ENCODE data around the gene CAMK4. TPM values are rescaled to one million over a fixed set of nuclear protein-coding genes. Genes with fewer than 3 reads are reported as not detected.
A peak's percentile ranks its signal among the peaks of the same experiment; 100 is the strongest.

The CAMK4 gene
- total RNA-seq, 1 donor from 2014 or later = 71.8 TPM

GRCh38 chr5:111308951-111309350, 84.8 kb downstream of the CAMK4 start:
- H3K4me1 Mint-ChIP-seq (ENCODE audit: low read depth) = peaks cover 31% of the 10 kb centered on the region
- no peaks in the 10 kb centered on the region for H3K27me3 Mint-ChIP-seq (ENCODE audit: low read depth)
- DNase-seq (ENCODE audit: low spot score) = no peak
- no peaks in the 10 kb centered on the region for H3K9me3 Mint-ChIP-seq
- H3K36me3 Mint-ChIP-seq (ENCODE audit: low read depth) = peaks cover 15% of the 10 kb centered on the region
- no peak overlapping the region for H3K4me3 Mint-ChIP-seq (ENCODE audit: low read depth)
- H3K27ac Mint-ChIP-seq = no peak overlapping the region
- intact Hi-C loops (cut with micrococcal nuclease) = no loop called here

- Mint-ChIP-seq H3K4me1 (ENCODE audit: low read depth) (peaks cover 33% of the 10 kb centered on the region), H3K4me3 (ENCODE audit: low read depth) (no peak overlapping the region), H3K27ac (no peak overlapping the region), H3K27me3 (ENCODE audit: low read depth) (no peaks in the 10 kb centered on the region), H3K9me3 (no peaks in the 10 kb centered on the region), H3K36me3 (ENCODE audit: low read depth) (peaks cover 15% of the 10 kb centered on the region)
- intact Hi-C loops (cut with micrococcal nuclease) = no loop called here
- DNase-seq (ENCODE audit: low spot score) = no peak
These were observed 85.2 kb downstream of the CAMK4 start for GRCh38 chr5:111309384-111309783.

- intact Hi-C loops (cut with micrococcal nuclease) = loop anchor here (10.0 kb wide), 1 partner anchor 174 kb away; no protein-coding TSS in a partner anchor
- no peaks in the 10 kb centered on the region for H3K27me3 Mint-ChIP-seq (ENCODE audit: low read depth)
These were observed 86.8 kb downstream of the CAMK4 start for GRCh38 chr5:111310711-111311620.

GRCh38 chr5:111311666-111312065, 87.5 kb downstream of the CAMK4 start:
- Mint-ChIP-seq H3K27me3 (ENCODE audit: low read depth) (no peaks in the 10 kb centered on the region), H3K36me3 (ENCODE audit: low read depth) (peaks cover 18% of the 10 kb centered on the region), H3K4me1 (ENCODE audit: low read depth) (peaks cover 49% of the 10 kb centered on the region), H3K9me3 (no peaks in the 10 kb centered on the region), H3K27ac (peak overlapping the region; percentile 19), H3K4me3 (ENCODE audit: low read depth) (no peak overlapping the region)
- intact Hi-C loops (cut with micrococcal nuclease) = loop anchor here (10.0 kb wide), 1 partner anchor 173 kb away; no protein-coding TSS in a partner anchor
- no peak for DNase-seq (ENCODE audit: low spot score)

More at GRCh38 chr5:111310711-111311620, 86.8 kb downstream of the CAMK4 start:
- H3K36me3 Mint-ChIP-seq (ENCODE audit: low read depth) = peaks cover 18% of the 10 kb centered on the region
- H3K27ac Mint-ChIP-seq = no peak overlapping the region
- DNase-seq (ENCODE audit: low spot score) = no peak
- H3K9me3 Mint-ChIP-seq = no peaks in the 10 kb centered on the region
- H3K4me1 Mint-ChIP-seq (ENCODE audit: low read depth) = peaks cover 44% of the 10 kb centered on the region
- H3K4me3 Mint-ChIP-seq (ENCODE audit: low read depth) = no peak overlapping the region

- peaks cover 18% of the 10 kb centered on the region for H3K36me3 Mint-ChIP-seq (ENCODE audit: low read depth)
- no peaks in the 10 kb centered on the region for H3K9me3 Mint-ChIP-seq
- no peaks in the 10 kb centered on the region for H3K27me3 Mint-ChIP-seq (ENCODE audit: low read depth)
- peak overlapping the region; percentile 80 for H3K27ac Mint-ChIP-seq
- intact Hi-C loops (cut with micrococcal nuclease) = loop anchor here (1.0 to 10.0 kb wide), 2 partner anchors 24 to 172 kb away; no protein-coding TSS in a partner anchor
- DNase-seq (ENCODE audit: low spot score) = no peak
- peaks cover 52% of the 10 kb centered on the region for H3K4me1 Mint-ChIP-seq (ENCODE audit: low read depth)
- H3K4me3 Mint-ChIP-seq (ENCODE audit: low read depth) = no peak overlapping the region
These were observed 89.0 kb downstream of the CAMK4 start for GRCh38 chr5:111313017-111313724.

GRCh38 chr5:111320953-111321352, 96.8 kb downstream of the CAMK4 start:
- no peak overlapping the region for H3K4me3 Mint-ChIP-seq (ENCODE audit: low read depth)
- intact Hi-C loops (cut with micrococcal nuclease) = no loop called here
- no peaks in the 10 kb centered on the region for H3K27me3 Mint-ChIP-seq (ENCODE audit: low read depth)
- DNase-seq (ENCODE audit: low spot score) = no peak
- H3K9me3 Mint-ChIP-seq = peaks cover 32% of the 10 kb centered on the region
- peaks cover 45% of the 10 kb centered on the region for H3K4me1 Mint-ChIP-seq (ENCODE audit: low read depth)
- H3K36me3 Mint-ChIP-seq (ENCODE audit: low read depth) = peaks cover 43% of the 10 kb centered on the region
- peak overlapping the region; percentile 10 for H3K27ac Mint-ChIP-seq

GRCh38 chr5:111321376-111321775, 97.2 kb downstream of the CAMK4 start:
- peaks cover 41% of the 10 kb centered on the region for H3K4me1 Mint-ChIP-seq (ENCODE audit: low read depth)
- peaks cover 44% of the 10 kb centered on the region for H3K36me3 Mint-ChIP-seq (ENCODE audit: low read depth)
- H3K27ac Mint-ChIP-seq = no peak overlapping the region
- no peak overlapping the region for H3K4me3 Mint-ChIP-seq (ENCODE audit: low read depth)
- H3K27me3 Mint-ChIP-seq (ENCODE audit: low read depth) = no peaks in the 10 kb centered on the region
- intact Hi-C loops (cut with micrococcal nuclease) = no loop called here
- H3K9me3 Mint-ChIP-seq = peaks cover 34% of the 10 kb centered on the region
- no peak for DNase-seq (ENCODE audit: low spot score)

- peaks cover 20% of the 10 kb centered on the region for H3K4me1 Mint-ChIP-seq (ENCODE audit: low read depth)
- peaks cover 60% of the 10 kb centered on the region for H3K9me3 Mint-ChIP-seq
- no peak overlapping the region for H3K4me3 Mint-ChIP-seq (ENCODE audit: low read depth)
- DNase-seq (ENCODE audit: low spot score) = no peak
- H3K27ac Mint-ChIP-seq = no peak overlapping the region
- intact Hi-C loops (cut with micrococcal nuclease) = no loop called here
- H3K36me3 Mint-ChIP-seq (ENCODE audit: low read depth) = peaks cover 61% of the 10 kb centered on the region
- H3K27me3 Mint-ChIP-seq (ENCODE audit: low read depth) = no peaks in the 10 kb centered on the region
These were observed 102.4 kb downstream of the CAMK4 start for GRCh38 chr5:111326551-111326950.

- Mint-ChIP-seq H3K9me3 (no peaks in the 10 kb centered on the region), H3K4me3 (ENCODE audit: low read depth) (peak overlapping the region; percentile 2), H3K27me3 (ENCODE audit: low read depth) (no peaks in the 10 kb centered on the region), H3K27ac (peak overlapping the region; percentile 77), H3K36me3 (ENCODE audit: low read depth) (peaks cover 21% of the 10 kb centered on the region), H3K4me1 (ENCODE audit: low read depth) (peaks cover 40% of the 10 kb centered on the region)
- DNase-seq (ENCODE audit: low spot score) = no peak
- intact Hi-C loops (cut with micrococcal nuclease) = loop anchor here (1.0 to 5.0 kb wide), 6 partner anchors 14 to 175 kb away; partner anchors contain the start of gene STARD4
These were observed 112.9 kb downstream of the CAMK4 start for GRCh38 chr5:111337133-111337532.

- H3K27ac Mint-ChIP-seq = peak overlapping the region; percentile 77
- H3K4me3 Mint-ChIP-seq (ENCODE audit: low read depth) = no peak overlapping the region
- peaks cover 40% of the 10 kb centered on the region for H3K4me1 Mint-ChIP-seq (ENCODE audit: low read depth)
- DNase-seq (ENCODE audit: low spot score) = no peak
- no peaks in the 10 kb centered on the region for H3K9me3 Mint-ChIP-seq
- H3K27me3 Mint-ChIP-seq (ENCODE audit: low read depth) = no peaks in the 10 kb centered on the region
- H3K36me3 Mint-ChIP-seq (ENCODE audit: low read depth) = peaks cover 17% of the 10 kb centered on the region
- intact Hi-C loops (cut with micrococcal nuclease) = loop anchor here (1.0 to 5.0 kb wide), 6 partner anchors 14 to 175 kb away; partner anchors contain the start of gene STARD4
These were observed 113.5 kb downstream of the CAMK4 start for GRCh38 chr5:111337688-111338087.

GRCh38 chr5:111345731-111346130, 121.5 kb downstream of the CAMK4 start:
- intact Hi-C loops (cut with micrococcal nuclease) = no loop called here
- peaks cover 43% of the 10 kb centered on the region for H3K36me3 Mint-ChIP-seq (ENCODE audit: low read depth)
- peaks cover 12% of the 10 kb centered on the region for H3K4me1 Mint-ChIP-seq (ENCODE audit: low read depth)
- H3K27ac Mint-ChIP-seq = no peak overlapping the region
- no peaks in the 10 kb centered on the region for H3K27me3 Mint-ChIP-seq (ENCODE audit: low read depth)
- no peak overlapping the region for H3K4me3 Mint-ChIP-seq (ENCODE audit: low read depth)
- no peak for DNase-seq (ENCODE audit: low spot score)
- H3K9me3 Mint-ChIP-seq = no peaks in the 10 kb centered on the region

GRCh38 chr5:111347021-111347420, 122.8 kb downstream of the CAMK4 start:
- H3K9me3 Mint-ChIP-seq = no peaks in the 10 kb centered on the region
- intact Hi-C loops (cut with micrococcal nuclease) = no loop called here
- H3K27me3 Mint-ChIP-seq (ENCODE audit: low read depth) = no peaks in the 10 kb centered on the region
- DNase-seq (ENCODE audit: low spot score) = no peak
- H3K4me3 Mint-ChIP-seq (ENCODE audit: low read depth) = no peak overlapping the region
- H3K36me3 Mint-ChIP-seq (ENCODE audit: low read depth) = peaks cover 48% of the 10 kb centered on the region
- H3K27ac Mint-ChIP-seq = no peak overlapping the region
- H3K4me1 Mint-ChIP-seq (ENCODE audit: low read depth) = peaks cover 6% of the 10 kb centered on the region

Data from activated T-helper 2 cell treated with anti-CD3 and anti-CD28 coated beads, Interferon-gamma antibody, Interleukin-2, Interleukin-4, amounts not matched to agents 10 μg/mL and 5 μg/mL and 100 μg/mL, durations not matched to agents 14 hours and 24 hours and 36 hours (primary cell).